ENCODE measurements around the gene IFFO2.
"Not testable (repeated sequence)": the region's sequence is repeated elsewhere in the genome, so short reads cannot be mapped to it uniquely, and the experiment has no call there.

The IFFO2 gene

GRCh38 chr1:18893120-18893519 is 63.4 kb downstream of the IFFO2 start:
- no peak overlapping the region for H3K9ac ChIP-seq (ENCODE audit: low read depth, low read length, poor library complexity, severe bottlenecking)
- no peaks in the 10 kb centered on the region for H3F3A ChIP-seq (ENCODE audit: low read depth)
- H3K79me2 ChIP-seq (ENCODE audit: insufficient read depth, low read length), result no peaks in the 10 kb centered on the region

GRCh38 chr1:18891858-18892257 is 64.6 kb downstream of the IFFO2 start:
- not testable (repeated sequence) for H3F3A ChIP-seq (ENCODE audit: low read depth)

More at GRCh38 chr1:18893120-18893519, 63.4 kb downstream of the IFFO2 start:
- Histone ChIP-seq H3K9me2 (replicated peaks; ENCODE audit: low read depth, low read length) (no peaks in the 10 kb centered on the region), H3K27me3 (ENCODE audit: insufficient read depth, low read length, poor library complexity, severe bottlenecking) (no peaks in the 10 kb centered on the region), H3K9me3 (ENCODE audit: insufficient read depth, low read depth, low read length) (no peaks in the 10 kb centered on the region), H4K20me1 (ENCODE audit: insufficient read depth, low read length, poor library complexity, severe bottlenecking) (no peaks in the 10 kb centered on the region), H3K4me2 (ENCODE audit: low read depth, low read length, poor library complexity, severe bottlenecking) (no peak overlapping the region), H2AFZ (ENCODE audit: low read length) (no peak overlapping the region), H3K4me1 (ENCODE audit: insufficient read depth, low read length, poor library complexity, severe bottlenecking) (no peaks in the 10 kb centered on the region), H3K36me3 (ENCODE audit: insufficient read depth, low read length) (no peaks in the 10 kb centered on the region), H3K4me3 (ENCODE audit: low read length, poor library complexity, severe bottlenecking) (no peak overlapping the region)
- no peak for TF ChIP-seq CTCF (conservative IDR thresholded peaks at IDR 0.05; ENCODE audit: low read length)
- TF ChIP-seq EZH2phosphoT487 (IDR thresholded peaks at IDR 0.05; ENCODE audit: borderline replicate concordance), result no peak

GRCh38 chr1:18891426-18891780 is 65.1 kb downstream of the IFFO2 start:
- no peaks in the 10 kb centered on the region for H3K9me3 ChIP-seq (ENCODE audit: insufficient read depth, low read depth, low read length)
- no peak overlapping the region for H3K4me2 ChIP-seq (ENCODE audit: low read depth, low read length, poor library complexity, severe bottlenecking)
- H4K20me1 ChIP-seq (ENCODE audit: insufficient read depth, low read length, poor library complexity, severe bottlenecking), result no peaks in the 10 kb centered on the region
- H3K79me2 ChIP-seq (ENCODE audit: insufficient read depth, low read length), result no peaks in the 10 kb centered on the region
- TF ChIP-seq EZH2phosphoT487 (IDR thresholded peaks at IDR 0.05; ENCODE audit: borderline replicate concordance) (no peak), CTCF (conservative IDR thresholded peaks at IDR 0.05; ENCODE audit: low read length) (no peak)
- H3K9ac ChIP-seq (ENCODE audit: low read depth, low read length, poor library complexity, severe bottlenecking), result no peak overlapping the region
- H3K36me3 ChIP-seq (ENCODE audit: insufficient read depth, low read length), result no peaks in the 10 kb centered on the region
- H3K4me1 ChIP-seq (ENCODE audit: insufficient read depth, low read length, poor library complexity, severe bottlenecking), result no peaks in the 10 kb centered on the region
- H3K4me3 ChIP-seq (ENCODE audit: low read length, poor library complexity, severe bottlenecking), result no peak overlapping the region
- H3K27me3 ChIP-seq (ENCODE audit: insufficient read depth, low read length, poor library complexity, severe bottlenecking), result no peaks in the 10 kb centered on the region
- no peaks in the 10 kb centered on the region for H3K9me2 ChIP-seq (replicated peaks; ENCODE audit: low read depth, low read length)
- H2AFZ ChIP-seq (ENCODE audit: low read length), result no peak overlapping the region
- no peaks in the 10 kb centered on the region for H3F3A ChIP-seq (ENCODE audit: low read depth)

More at GRCh38 chr1:18891858-18892257, 64.6 kb downstream of the IFFO2 start:
- not testable (repeated sequence) for H3K4me3 ChIP-seq (ENCODE audit: low read length, poor library complexity, severe bottlenecking); H3K79me2 ChIP-seq (ENCODE audit: insufficient read depth, low read length); H3K9me3 ChIP-seq (ENCODE audit: insufficient read depth, low read depth, low read length); H3K4me1 ChIP-seq (ENCODE audit: insufficient read depth, low read length, poor library complexity, severe bottlenecking); H3K9ac ChIP-seq (ENCODE audit: low read depth, low read length, poor library complexity, severe bottlenecking); H3K9me2 ChIP-seq (replicated peaks; ENCODE audit: low read depth, low read length); H3K27me3 ChIP-seq (ENCODE audit: insufficient read depth, low read length, poor library complexity, severe bottlenecking); H2AFZ ChIP-seq (ENCODE audit: low read length); H4K20me1 ChIP-seq (ENCODE audit: insufficient read depth, low read length, poor library complexity, severe bottlenecking); H3K4me2 ChIP-seq (ENCODE audit: low read depth, low read length, poor library complexity, severe bottlenecking); H3K36me3 ChIP-seq (ENCODE audit: insufficient read depth, low read length)

- Histone ChIP-seq H3K9me3 (ENCODE audit: insufficient read depth, low read depth, low read length) (no peaks in the 10 kb centered on the region), H3K36me3 (ENCODE audit: insufficient read depth, low read length) (no peaks in the 10 kb centered on the region), H3K9me2 (replicated peaks; ENCODE audit: low read depth, low read length) (no peaks in the 10 kb centered on the region), H3K4me2 (ENCODE audit: low read depth, low read length, poor library complexity, severe bottlenecking) (no peak overlapping the region), H4K20me1 (ENCODE audit: insufficient read depth, low read length, poor library complexity, severe bottlenecking) (no peaks in the 10 kb centered on the region), H3K9ac (ENCODE audit: low read depth, low read length, poor library complexity, severe bottlenecking) (no peak overlapping the region), H3K4me3 (ENCODE audit: low read length, poor library complexity, severe bottlenecking) (no peak overlapping the region), H3K4me1 (ENCODE audit: insufficient read depth, low read length, poor library complexity, severe bottlenecking) (no peaks in the 10 kb centered on the region), H3F3A (ENCODE audit: low read depth) (no peaks in the 10 kb centered on the region), H3K27me3 (ENCODE audit: insufficient read depth, low read length, poor library complexity, severe bottlenecking) (no peaks in the 10 kb centered on the region), H3K79me2 (ENCODE audit: insufficient read depth, low read length) (no peaks in the 10 kb centered on the region), H2AFZ (ENCODE audit: low read length) (no peak overlapping the region)
- no peak for TF ChIP-seq EZH2phosphoT487 (IDR thresholded peaks at IDR 0.05; ENCODE audit: borderline replicate concordance)
- no peak for TF ChIP-seq CTCF (conservative IDR thresholded peaks at IDR 0.05; ENCODE audit: low read length)
Observed at GRCh38 chr1:18890706-18891425, 65.6 kb downstream of the IFFO2 start.

Data from Loucy (cell line).